ENCODE results near the gene ZNRF3. TPM values are rescaled to one million over a fixed set of nuclear protein-coding genes. Genes with fewer than 3 reads are reported as not detected.

Gene ZNRF3
- total and polyA plus RNA-seq, 4 donors, result 3.5 to 10.2 (median 6.9) TPM

- H3K9me3 ChIP-seq (ENCODE audit: control insufficient read depth in 4 of 4, insufficient read depth in 3 of 4, low read length in 3 of 4), result no peaks in the 10 kb centered on the region
- TF ChIP-seq, protein P1, sequence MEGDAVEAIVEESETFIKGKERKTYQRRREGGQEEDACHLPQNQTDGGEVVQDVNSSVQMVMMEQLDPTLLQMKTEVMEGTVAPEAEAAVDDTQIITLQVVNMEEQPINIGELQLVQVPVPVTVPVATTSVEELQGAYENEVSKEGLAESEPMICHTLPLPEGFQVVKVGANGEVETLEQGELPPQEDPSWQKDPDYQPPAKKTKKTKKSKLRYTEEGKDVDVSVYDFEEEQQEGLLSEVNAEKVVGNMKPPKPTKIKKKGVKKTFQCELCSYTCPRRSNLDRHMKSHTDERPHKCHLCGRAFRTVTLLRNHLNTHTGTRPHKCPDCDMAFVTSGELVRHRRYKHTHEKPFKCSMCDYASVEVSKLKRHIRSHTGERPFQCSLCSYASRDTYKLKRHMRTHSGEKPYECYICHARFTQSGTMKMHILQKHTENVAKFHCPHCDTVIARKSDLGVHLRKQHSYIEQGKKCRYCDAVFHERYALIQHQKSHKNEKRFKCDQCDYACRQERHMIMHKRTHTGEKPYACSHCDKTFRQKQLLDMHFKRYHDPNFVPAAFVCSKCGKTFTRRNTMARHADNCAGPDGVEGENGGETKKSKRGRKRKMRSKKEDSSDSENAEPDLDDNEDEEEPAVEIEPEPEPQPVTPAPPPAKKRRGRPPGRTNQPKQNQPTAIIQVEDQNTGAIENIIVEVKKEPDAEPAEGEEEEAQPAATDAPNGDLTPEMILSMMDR (IDR thresholded peaks at IDR 0.05; ENCODE audit: control extremely low read depth, extremely low read depth), result no peak
- no peak overlapping the region for H3K4me3 ChIP-seq
- DNase-seq (no peak), ATAC-seq (ENCODE audit: insufficient read depth, low FRiP score) (no peak)
- H3K4me1 ChIP-seq (ENCODE audit: control insufficient read depth in 5 of 5, insufficient read depth in 5 of 5, low read length in 5 of 5), result peaks cover 0 to 31% (median 14%) of the 10 kb centered on the region in 5 donors
- H3K27ac ChIP-seq (ENCODE audit: low read depth in 1 of 2, low read length in 1 of 2), result no peak overlapping the region
- H3K36me3 ChIP-seq (ENCODE audit: control insufficient read depth in 4 of 4, insufficient read depth in 4 of 4, low read length in 4 of 4), result no peaks in the 10 kb centered on the region
- H3K9ac ChIP-seq (ENCODE audit: insufficient read depth in 1 of 2, low read length in 2 of 2), result no peak overlapping the region
- no peaks in the 10 kb centered on the region for H3K27me3 ChIP-seq (ENCODE audit: control insufficient read depth in 3 of 3, insufficient read depth in 3 of 3, low read length in 2 of 3)
- 94 to 96% methylated on average over 5 of the region's 5 CpGs for WGBS, 2 donors
Observed at GRCh38 chr22:29000641-29001040, 117.3 kb downstream of the ZNRF3 start.

GRCh38 chr22:29002603-29003002 is 119.2 kb downstream of the ZNRF3 start:
- H3K9ac ChIP-seq (ENCODE audit: insufficient read depth in 1 of 2, low read length in 2 of 2), result no peak overlapping the region
- no peaks in the 10 kb centered on the region for H3K9me3 ChIP-seq (ENCODE audit: control insufficient read depth in 4 of 4, insufficient read depth in 3 of 4, low read length in 3 of 4)
- TF ChIP-seq, protein P1 (IDR thresholded peaks at IDR 0.05; ENCODE audit: control extremely low read depth, extremely low read depth), result no peak
- H3K27me3 ChIP-seq (ENCODE audit: control insufficient read depth in 3 of 3, insufficient read depth in 3 of 3, low read length in 2 of 3), result no peaks in the 10 kb centered on the region
- no peaks in the 10 kb centered on the region for H3K36me3 ChIP-seq (ENCODE audit: control insufficient read depth in 4 of 4, insufficient read depth in 4 of 4, low read length in 4 of 4)
- 80 to 86% methylated on average over 4 of the region's 4 CpGs for WGBS, 2 donors
- peaks cover 0 to 31% (median 14%) of the 10 kb centered on the region in 5 donors for H3K4me1 ChIP-seq (ENCODE audit: control insufficient read depth in 5 of 5, insufficient read depth in 5 of 5, low read length in 5 of 5)
- no peak overlapping the region for H3K27ac ChIP-seq (ENCODE audit: low read depth in 1 of 2, low read length in 1 of 2)
- no peak for ATAC-seq (ENCODE audit: insufficient read depth, low FRiP score)
- DNase-seq, result no peak
- no peak overlapping the region for H3K4me3 ChIP-seq

GRCh38 chr22:29003552-29003951 is 120.2 kb downstream of the ZNRF3 start:
- ATAC-seq (ENCODE audit: insufficient read depth, low FRiP score), result no peak
- no peak overlapping the region for H3K4me3 ChIP-seq
- H3K27me3 ChIP-seq (ENCODE audit: control insufficient read depth in 3 of 3, insufficient read depth in 3 of 3, low read length in 2 of 3), result no peaks in the 10 kb centered on the region
- TF ChIP-seq, protein P1 (IDR thresholded peaks at IDR 0.05; ENCODE audit: control extremely low read depth, extremely low read depth), result no peak
- H3K36me3 ChIP-seq (ENCODE audit: control insufficient read depth in 4 of 4, insufficient read depth in 4 of 4, low read length in 4 of 4), result no peaks in the 10 kb centered on the region
- peaks cover 0 to 31% (median 14%) of the 10 kb centered on the region in 5 donors for H3K4me1 ChIP-seq (ENCODE audit: control insufficient read depth in 5 of 5, insufficient read depth in 5 of 5, low read length in 5 of 5)
- H3K9ac ChIP-seq (ENCODE audit: insufficient read depth in 1 of 2, low read length in 2 of 2), result no peak overlapping the region
- WGBS, 2 donors, result 89 to 93% methylated on average over 4 of the region's 4 CpGs
- DNase-seq, result no peak
- H3K27ac ChIP-seq (ENCODE audit: low read depth in 1 of 2, low read length in 1 of 2), result no peak overlapping the region
- H3K9me3 ChIP-seq (ENCODE audit: control insufficient read depth in 4 of 4, insufficient read depth in 3 of 4, low read length in 3 of 4), result no peaks in the 10 kb centered on the region

Data from lung (tissue), 12 donors.